Measurements from ENCODE around the gene UGT1A7.

Gene UGT1A7

DNA sequence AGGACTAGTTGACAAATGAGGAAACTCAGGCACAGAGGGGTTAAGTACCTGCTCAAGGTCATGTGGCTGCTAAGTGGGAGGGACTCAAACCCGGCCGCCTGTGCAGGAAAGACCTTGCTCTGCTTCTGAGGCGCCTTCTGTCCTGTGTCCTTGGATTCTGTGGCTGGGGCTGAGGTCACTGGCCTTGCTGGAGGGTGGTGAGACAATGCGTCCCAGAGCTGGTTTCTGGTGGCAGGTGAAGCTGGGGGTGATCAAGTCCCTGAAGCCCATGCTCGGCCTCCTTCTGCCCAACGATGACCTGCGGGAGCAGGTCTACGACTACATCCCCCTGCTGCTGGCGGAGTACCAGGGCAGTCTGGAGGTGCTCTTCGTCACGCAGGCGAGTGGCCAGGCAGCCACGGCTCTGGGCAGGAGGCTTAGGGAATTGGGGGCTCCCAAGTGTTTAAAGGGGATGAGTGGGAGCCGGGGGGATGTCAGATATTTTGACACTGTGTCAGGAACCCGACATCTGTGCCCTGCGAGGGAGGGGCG is 112.5 kb downstream of the UGT1A7 start:
- in situ Hi-C loops (cut with HindIII; ENCODE audit: low sequenced_read_pairs): no loop called here

DNA sequence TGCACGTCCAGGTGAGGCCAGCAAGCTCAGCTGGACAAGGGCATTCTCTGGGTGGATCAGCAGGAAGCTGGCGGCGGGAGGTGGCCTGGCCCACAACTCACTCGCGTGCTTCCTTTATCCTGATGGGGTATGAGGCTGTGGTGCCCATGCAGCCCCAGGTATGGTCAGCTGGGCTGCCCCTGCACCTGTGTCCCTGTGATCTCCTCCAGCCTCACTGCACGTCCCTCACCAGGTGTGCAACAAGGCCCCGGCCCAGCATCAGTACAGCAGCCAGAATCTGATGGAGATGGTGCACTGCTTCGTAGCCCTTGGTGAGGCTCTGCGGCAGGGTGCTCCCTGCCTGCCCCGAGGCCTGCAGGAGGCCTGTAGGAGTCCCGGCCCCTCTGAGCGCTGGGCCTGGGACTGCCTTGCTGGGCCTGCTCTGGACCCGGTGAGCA is 114.1 kb downstream of the UGT1A7 start:
- in situ Hi-C loops (cut with HindIII; ENCODE audit: low sequenced_read_pairs): no loop called here

DNA sequence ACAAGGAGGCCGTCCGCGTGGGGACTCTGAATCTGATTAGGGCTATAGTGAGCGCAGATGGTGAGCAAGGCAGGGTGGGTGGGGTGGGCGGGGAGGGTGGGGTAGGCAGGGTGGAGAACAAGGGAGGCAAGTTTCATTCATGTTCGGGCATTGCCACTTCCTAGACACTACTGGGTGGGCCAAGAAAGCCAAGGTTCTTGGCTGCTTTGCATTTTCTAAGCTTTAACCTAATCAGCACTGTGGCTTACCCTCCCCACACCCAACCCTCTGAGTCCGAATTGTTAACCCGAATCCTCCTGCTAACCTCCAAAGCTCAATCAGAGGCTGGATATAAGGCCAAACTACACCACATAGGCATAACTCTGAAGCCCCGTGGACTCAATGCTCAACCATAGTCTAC is 114.6 kb downstream of the UGT1A7 start:
- in situ Hi-C loops (cut with HindIII; ENCODE audit: low sequenced_read_pairs): no loop called here

DNA sequence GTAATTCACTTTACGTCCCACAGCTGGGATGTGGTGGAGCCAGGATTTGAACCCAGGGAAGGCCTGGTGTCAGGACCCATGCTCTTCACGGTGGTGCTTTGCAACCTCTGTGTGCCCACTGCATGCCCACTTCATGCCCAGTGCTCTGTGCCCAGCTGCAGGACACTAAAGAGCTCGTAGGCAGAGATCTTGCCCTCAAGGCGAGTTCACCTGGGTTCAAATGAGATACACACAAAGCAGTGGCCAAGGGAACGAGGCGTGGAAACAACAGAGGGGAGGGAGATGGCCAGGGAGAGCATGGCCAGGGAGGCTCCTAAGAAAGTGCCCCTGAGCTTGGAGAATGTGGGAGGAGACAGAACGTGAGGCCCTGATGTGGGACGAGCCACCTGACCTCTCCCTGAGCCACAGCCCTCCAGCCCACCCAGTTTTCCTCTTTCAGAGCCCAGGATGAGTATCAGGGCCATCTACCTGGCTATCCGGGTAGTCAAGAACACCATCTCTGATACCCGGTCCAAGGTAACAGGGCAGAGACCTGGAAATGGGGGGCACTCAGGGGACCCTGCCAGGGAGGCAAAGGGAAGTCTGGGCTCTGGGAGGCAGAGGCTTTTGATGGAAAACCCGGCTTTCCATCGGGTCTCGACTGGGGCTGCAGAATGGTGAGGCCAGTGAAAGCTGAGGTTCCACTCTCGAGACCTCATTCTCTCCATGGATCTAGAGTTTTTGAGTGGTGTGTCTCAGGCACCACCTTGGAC is 116.8 kb downstream of the UGT1A7 start:
- in situ Hi-C loops (cut with HindIII; ENCODE audit: low sequenced_read_pairs): no loop called here

DNA sequence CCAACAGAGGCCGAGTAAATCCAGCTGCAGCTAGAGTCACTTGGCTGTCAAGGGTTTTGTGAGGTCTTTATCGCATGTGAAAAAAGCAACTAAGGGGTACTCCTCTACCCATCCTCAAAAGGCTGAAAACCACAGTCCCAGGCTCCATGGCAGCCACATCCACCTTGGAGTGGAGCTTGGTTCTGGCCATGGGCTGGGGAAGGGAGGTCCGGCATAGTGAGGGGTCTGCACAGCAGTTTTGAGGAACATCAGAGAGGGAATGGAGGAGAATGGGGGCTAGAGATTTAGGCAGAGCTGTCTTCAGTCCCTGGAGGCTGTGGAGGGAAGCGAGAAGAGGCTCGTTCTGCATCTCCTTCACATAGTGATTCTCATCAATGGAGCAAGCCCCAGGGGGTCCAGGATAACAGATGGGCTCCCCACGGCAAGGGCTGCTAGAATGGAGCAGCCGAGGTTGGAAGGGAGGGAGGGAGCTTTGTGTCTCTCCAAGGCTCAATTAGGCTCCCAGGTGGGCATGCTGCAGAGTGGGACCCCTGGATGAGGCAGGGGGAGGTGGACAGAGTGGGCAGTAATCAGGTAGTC is 117.5 kb downstream of the UGT1A7 start:
- in situ Hi-C loops (cut with HindIII; ENCODE audit: low sequenced_read_pairs): no loop called here

DNA sequence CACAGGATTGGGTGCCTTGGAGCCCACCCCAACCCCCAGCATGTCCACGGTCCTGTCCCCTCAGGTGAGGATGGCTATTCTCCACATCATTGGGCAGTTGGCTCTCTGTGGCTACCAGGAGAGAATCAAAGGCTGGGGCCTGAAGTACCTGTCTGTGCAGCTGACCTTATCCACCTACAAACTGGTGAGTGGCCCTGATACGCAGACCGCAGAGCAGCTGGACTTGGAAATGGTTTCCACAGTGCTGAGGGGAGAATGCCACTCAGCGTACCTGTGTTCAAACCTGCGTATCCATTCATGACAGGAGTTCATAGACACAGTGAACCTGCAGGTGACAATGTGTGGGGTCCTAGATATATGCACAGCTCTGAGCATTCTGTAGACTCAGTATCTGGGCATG is 118.0 kb downstream of the UGT1A7 start:
- in situ Hi-C loops (cut with HindIII; ENCODE audit: low sequenced_read_pairs): no loop called here

DNA sequence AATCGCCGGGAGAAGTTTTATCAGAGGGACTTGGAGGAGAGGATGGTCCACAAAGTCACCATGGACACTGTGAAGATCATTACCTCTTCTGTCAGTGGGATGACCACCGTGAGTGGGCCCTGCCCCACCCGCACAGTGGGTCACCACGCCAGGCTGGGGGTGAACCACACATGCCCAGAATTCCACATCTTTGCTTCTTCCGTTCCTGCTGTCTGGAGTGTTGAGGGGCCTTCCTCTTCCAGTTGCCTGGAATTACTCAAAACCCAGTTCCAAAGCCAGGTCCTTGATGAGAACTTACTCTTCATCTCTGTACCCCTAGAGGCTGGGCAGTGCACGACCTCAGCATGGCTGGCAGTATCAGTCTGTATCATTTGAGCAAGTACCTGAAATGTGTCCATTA is 118.5 kb downstream of the UGT1A7 start:
- in situ Hi-C loops (cut with HindIII; ENCODE audit: low sequenced_read_pairs): no loop called here

DNA sequence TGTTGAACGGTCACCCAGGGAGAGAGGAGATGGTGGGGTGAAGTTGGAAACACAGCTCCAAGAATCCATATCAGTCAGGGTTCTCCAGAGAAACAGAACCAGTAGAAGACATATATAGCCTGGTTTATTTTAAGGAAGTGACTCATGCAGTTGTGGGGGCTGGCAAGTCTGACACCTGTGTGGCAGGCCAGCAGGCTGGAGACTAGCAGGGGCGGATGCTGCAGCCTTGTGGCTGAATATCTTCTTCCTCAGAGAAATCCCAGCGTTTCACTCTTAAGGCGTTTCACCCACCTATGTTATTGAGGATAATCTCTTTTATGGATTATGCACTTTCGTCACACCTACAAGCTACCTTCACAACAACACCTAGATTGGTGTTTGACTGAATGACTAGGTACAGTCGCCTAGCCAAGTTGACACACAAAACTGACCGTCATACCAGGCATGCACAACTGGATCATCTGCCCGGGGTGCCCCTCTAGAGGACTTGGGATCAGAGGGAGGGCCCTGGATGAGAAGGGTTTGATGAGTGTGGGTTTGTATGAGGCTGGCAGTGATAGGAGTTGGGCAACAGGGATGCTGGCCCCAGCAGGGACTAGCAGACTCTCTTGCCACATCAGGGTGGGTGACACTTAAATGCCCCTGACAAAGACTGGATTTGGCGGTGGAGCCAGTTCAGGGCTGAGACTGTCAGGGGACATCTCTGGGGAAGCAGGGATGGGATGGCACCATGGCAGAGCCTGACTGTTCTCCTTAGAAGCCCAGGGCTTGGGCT is 119.8 kb downstream of the UGT1A7 start:
- in situ Hi-C loops (cut with HindIII; ENCODE audit: low sequenced_read_pairs): no loop called here

DNA sequence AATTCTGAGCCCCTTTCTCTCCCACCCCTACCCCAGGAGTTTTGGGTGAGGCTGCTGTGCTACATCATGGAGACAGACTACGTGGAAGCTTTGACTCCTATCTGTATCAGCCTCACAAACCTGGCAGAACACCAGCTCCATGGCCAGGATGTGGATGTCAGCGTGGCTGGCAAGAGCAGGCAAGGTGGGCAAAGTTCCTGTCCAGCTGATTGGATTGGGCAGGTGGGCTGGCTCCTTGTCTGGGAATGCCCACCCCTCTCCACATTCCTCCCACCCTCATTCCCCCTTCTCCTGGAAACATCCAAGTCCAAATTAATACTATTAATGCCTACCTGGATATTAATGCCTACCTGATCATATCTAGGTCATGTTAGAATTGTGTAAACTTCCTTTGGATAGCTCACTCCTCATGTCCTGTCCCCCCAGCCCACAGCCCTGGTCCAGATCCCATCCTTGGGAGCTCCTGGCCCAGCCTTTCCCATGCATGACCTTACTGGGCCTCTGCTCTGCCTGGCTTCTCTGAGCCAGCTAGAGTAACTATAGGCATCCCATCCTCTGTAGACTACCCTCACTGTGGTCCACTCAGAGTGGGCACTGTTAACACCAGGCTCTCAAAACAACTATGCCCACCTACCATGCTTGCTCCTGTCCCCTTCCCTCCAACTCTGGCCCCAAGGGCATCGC is 120.6 kb downstream of the UGT1A7 start:
- in situ Hi-C loops (cut with HindIII; ENCODE audit: low sequenced_read_pairs): no loop called here

DNA sequence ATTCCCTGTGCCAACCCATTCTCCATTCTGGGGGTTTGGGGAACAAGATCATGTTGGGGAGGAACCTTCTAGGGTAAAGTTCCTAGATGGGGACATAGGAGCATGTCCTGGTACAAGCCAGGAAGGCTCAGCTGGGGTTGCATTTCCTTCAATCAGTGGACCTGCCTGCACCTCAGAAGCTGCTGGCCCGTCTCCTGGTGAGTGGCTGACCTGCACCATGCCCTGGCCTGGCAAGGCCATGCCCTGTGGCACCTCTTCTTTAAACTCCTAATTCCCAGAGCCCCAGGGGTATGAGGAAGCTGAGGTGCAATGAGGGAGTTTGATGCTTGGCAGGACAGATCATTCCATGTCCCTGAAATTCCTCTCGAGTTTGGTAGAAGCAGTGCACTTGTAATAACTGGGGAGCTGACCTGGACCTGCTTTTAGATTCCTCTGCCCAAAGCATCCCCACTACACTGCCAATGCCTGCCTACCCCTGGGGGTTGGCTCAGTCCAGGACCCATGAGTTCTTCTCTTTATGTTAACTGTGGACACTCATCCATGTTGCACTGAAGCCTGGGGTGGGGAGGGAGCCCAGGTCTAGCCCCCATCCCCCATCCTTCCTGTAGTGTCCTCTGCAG is 121.7 kb downstream of the UGT1A7 start:
- in situ Hi-C loops (cut with HindIII; ENCODE audit: low sequenced_read_pairs): no loop called here

DNA sequence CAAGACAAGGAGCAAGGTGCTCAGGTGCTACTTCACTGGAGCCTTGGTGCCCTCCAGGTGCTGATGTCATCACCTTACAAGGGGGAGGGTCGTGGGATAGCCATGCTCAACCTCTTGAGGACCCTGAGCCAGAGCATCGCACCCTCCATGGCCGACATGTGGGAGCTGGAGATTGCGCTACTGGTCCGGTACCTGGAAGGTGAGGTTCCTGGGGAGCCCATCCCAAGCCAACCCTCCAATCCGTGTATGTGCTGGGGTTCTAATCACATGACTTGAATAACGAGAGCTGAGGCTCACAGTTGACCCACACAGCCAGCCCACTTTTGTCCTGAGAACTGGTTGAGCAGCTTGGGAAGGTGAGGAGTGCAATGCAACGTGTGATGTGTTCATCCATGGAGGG is 122.3 kb downstream of the UGT1A7 start:
- in situ Hi-C loops (cut with HindIII; ENCODE audit: low sequenced_read_pairs): no loop called here

DNA sequence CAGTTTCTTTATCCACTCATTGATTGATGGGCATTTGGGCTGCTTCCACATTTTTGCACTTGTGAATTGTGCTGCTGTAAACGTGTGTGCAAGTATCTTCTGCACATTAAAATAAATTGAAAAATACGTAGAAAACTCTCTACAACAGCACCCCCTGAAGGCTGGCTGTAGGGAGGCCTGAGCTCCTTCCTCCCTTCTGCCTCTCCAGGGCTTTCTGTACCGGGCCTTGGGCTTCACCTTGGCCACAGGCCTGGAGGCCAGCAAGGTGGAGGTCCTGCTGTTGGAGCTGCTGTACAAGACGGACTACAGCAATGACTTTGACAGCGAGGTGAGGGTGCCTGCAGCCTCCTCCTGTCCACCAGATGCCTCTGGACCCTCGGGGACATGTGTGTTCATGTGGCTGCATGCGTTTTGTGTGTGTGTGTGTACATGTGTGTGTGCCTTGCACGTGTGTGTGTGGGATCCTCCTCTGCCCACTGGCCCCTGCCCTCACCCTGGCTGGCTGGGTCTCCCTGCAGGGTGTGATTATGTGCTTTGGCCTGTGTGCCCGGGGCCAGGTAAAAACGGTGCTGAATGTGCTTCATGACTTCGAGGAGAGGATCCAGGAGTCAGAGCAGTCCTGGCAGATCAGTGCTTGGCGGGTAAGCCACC is 125.6 kb downstream of the UGT1A7 start:
- in situ Hi-C loops (cut with HindIII; ENCODE audit: low sequenced_read_pairs): no loop called here

DNA sequence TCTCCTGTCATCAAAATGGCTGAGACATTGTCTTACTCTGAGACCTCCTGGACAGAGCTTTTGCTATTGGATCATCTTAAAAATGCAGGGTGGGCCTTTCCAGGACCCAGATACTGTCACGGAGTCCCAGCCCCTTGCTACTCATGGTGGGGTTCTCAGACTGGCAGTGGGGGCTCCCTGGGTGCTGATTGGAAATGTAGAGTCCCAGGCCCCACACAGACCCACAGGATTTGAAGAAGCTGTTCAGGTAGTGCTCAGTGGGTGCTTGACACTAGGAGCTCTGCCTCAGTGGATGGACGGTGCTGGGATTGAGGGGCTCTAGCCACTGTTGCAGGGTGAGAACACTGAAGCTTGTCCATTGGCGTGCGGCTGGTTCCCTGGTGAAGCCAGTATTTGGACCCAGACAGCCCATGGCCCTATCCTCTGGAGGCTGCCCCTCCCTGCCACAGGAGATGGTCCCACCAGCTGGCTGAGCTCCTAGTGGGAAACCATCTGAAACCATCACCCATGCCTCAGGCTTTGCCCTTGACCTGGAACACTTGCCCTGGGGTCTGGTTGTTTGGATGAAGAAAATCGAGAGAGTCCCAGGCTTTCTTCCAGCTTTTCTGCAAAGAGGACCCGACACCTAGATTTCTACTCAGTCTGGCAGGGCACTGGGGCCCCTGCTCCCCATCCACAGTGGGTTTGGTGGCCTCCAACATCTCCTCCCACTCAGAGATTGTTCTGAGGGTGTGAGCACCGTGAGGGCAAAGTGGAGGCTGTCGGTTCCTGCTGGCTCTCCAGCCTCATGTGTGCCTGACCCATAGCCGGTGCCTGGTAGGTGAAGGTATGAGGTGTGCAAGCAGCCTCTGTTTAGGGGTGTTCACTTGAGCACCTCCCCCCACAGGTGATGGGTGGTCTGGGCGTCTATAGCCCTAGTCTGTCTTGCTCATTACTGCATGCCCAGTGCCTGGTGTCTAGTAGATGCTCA is 126.5 kb downstream of the UGT1A7 start:
- in situ Hi-C loops (cut with HindIII; ENCODE audit: low sequenced_read_pairs): no loop called here

DNA sequence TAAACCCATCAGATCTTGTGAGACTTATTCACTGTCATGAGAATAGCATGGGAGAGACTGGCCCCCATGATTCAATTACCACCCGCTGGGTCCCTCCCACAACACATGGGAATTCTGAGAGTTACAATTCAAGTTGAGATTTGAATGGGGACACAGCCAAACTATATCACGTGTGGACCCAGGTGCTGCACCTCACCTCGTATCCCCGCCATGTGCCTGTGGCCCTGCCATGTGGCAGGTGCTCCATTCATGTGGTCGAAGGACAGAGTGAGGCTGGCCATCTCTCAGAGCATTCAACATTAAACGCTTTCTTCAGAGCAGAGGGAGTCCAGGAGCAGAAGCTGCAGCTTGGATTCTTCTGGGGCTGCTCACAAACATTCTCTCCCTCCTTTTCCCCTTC is 128.7 kb downstream of the UGT1A7 start:
- in situ Hi-C loops (cut with HindIII; ENCODE audit: low sequenced_read_pairs): no loop called here

DNA sequence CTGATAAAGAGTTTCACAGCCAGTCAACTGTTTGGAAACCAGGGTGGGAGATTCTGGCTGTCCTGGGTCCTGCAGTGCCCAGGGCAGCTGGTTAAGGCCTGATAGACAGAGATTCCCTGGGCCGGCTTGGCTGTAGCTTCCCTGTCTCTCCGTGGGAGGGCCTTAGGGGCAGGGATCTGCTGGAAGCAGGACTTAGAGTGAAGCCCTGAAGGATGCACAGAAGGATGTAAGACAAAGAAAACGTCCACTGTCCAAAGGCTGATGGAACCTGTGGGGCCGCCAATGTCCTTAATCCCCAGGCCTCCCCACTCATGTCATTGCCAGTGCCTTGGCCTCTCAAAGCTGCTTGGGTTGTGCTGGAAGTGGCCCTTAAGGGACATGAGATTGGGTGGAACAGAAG is 129.4 kb downstream of the UGT1A7 start:
- in situ Hi-C loops (cut with HindIII; ENCODE audit: low sequenced_read_pairs): no loop called here

DNA sequence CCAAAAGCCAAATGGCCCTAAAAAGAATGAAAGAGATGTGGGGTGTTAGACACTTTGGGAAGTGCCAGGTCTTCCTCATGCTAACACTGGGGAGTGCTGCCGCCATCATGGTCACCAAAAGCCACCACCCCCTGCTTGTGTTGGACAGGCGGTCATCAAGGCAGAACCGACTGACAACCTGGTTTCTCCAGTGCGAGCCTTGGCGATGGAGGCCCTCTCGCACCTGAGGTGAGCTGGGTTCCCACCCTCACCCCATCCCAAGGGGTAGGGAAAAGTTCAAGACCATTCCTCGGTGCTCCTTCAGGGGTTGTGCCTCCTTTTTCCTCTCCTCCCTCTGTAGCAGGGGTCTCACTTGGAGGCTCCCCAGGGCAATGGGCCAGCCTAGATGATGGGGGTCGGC is 130.0 kb downstream of the UGT1A7 start:
- in situ Hi-C loops (cut with HindIII; ENCODE audit: low sequenced_read_pairs): no loop called here

DNA sequence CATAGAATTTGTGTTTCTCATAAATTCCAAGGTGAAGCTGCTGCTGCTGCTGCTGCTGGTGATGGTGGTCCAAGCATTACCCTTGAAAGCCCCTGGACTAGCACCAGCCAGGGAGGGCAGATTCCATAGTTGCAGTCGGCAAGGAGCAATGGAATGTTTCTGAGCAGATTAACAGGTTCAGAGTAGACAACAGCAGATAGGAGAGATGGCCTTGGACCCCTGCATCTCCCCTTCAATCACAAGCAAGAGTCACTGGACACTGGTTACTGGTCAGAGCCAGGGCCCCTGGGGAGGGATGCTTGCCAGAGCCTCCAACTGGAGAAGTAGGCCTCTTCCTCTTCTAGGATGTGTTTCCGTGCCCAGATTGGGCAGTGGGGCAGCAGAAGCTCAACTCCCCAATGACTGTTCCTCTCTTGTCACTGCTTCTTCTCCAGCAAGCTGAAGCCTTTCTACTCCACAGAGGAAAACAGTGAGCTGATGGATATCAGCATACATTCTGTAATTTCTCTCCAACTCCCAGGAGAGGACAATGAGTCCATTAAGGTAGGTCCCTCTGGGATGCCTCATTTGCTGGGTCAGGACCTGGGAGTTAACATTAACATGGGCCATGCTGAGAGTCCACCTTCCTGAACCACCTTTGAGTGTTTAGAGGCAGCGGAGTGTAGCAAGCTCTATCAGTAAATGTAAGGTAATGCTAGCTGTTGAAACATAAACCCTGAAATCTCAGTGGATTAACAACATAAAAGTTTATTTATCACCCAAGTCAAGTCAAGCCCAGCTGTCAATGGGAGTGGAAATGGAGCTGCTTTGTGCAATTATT is 131.7 kb downstream of the UGT1A7 start:
- in situ Hi-C loops (cut with HindIII; ENCODE audit: low sequenced_read_pairs): no loop called here
